NCI-H2171 treated with DMSO at 0.1 percent for 48 hours (cell line): ENCODE data around the gene COPS2.

Source experiments
- DNase-seq: peaks from one replicate; lab custom pipeline; 2025; lab: John Stamatoyannopoulos, UW

The COPS2 gene

GRCh38 chr15:49155834-49156627, 632 bp upstream of the COPS2 start:
- DNase-seq, result peak; percentile 19

GRCh38 chr15:49154799-49155109, 645 bp downstream of the COPS2 start:
- DNase-seq, result peak; percentile 28

- no peak for DNase-seq
Measured at GRCh38 chr15:49154359-49154758, 1.0 kb downstream of the COPS2 start.

DNA sequence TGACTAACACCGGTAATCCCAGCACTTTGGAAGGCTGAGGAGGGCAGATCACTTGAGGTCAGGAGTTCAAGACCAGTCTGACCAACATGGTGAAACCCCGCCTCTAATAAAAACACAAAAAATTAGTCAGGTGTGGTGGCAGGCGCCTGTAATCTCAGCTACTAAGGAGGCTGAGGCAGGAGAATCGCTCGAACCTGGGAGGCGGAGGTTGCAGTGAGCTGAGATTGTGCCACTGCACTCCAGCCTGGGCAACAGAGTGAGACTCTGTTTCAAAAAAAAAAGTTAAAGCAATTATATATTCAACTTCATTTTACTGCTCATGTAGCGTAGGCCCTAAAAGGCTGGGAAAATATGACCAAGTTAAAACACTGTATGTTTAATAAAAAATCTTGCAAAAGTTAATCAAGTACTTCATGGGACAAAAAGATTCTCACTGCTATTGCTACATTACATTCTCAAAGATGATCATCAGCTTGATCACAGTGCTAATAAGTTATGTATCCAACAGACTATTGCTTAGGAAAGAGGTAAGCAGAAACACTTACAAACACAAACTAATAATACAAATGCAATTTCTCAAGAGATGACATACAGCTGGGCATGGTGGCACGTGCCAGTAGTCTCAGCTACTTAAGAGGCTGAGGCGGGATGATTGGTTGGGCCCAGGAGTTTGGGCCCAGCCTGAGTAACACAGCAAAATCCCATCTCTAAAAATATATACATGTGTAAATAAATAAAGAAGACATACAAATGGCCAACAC, 2.7 kb downstream of the COPS2 start:
- no peak for DNase-seq

- DNase-seq, result no peak
Measured at GRCh38 chr15:49151831-49152230, 3.6 kb downstream of the COPS2 start.

DNA sequence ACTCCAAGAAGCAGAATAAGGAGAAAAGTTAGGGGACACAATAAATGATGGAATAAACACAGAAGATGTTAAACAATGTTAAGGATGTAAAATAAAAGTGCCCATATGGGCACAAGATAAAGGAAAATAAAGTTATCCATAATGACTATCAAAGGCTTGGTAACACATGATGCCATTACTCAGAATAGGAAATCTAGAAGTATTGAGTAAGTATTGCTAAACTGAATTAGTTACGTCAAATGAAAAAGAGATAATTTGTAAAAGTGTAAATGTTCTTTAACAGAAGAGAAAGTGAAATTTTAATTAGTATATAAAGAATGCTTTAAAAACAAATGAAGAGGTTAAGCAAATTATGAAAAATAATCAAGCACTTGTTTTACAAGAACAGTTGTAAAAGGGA, 6.7 kb downstream of the COPS2 start:
- no peak for DNase-seq

DNA sequence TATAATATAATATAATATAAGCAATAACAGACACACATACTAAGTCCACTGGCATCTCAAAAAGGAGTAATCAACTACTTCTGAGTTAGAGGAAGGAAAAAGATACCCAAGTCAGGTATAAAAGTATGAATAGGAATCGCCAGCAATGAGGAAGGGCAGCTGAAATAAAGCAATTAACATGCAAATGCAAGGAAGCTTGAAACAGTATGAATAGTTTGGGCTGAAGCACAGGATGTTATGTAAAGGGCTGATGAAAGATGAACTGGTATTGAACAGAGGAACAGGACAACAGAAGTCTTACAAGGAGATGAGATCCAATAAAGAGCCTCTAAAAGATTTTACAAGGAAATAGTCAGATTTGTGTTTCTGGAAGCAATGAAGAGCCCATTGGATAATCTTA, 7.1 kb downstream of the COPS2 start:
- no peak for DNase-seq

GRCh38 chr15:49145651-49146609, 9.5 kb downstream of the COPS2 start:
- peak; percentile 37 for DNase-seq

DNA sequence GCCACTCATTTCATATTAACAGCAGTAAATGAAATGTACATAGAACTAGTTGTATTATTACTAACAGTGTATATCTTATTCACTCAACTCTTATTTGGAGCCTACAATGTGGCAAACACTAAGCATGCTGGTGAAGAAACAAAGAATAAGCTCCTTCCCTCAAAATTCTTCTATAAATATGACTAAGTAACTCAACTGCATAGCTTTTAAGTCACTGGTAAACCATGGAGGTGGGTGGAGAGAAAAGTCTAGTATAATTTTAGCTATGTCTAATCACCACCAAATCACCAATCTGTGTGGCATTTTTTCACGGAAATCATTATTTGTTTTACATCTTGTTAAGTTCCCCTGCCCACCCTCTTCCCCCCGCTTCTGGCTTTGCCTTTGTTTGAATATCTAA, 17.5 kb downstream of the COPS2 start:
- DNase-seq, result no peak

GRCh38 chr15:49135911-49136310, 19.5 kb downstream of the COPS2 start:
- no peak for DNase-seq

DNA sequence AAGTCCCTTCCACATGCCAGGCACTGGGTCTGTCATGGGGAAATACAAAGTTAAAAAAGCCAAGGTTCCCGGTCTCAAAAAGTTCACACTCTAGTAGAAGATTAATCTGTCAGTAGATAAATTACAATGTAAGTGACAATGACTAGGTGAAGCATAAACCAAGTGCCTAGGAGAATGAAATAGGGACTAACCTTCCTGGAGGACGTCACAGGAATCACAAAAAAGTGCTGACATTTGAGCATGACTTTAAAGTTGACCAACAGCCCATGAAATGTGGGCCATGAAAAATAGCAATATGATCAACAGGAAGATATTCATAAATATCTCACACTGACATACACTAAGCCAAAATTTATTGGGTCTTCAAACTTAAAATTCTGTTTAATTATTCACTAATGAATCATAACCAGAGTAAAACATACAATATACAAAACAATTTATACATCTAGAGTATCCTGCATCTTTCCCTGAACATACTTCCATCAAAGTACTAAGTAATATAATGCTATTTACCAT, 20.0 kb downstream of the COPS2 start:
- DNase-seq, result no peak

DNA sequence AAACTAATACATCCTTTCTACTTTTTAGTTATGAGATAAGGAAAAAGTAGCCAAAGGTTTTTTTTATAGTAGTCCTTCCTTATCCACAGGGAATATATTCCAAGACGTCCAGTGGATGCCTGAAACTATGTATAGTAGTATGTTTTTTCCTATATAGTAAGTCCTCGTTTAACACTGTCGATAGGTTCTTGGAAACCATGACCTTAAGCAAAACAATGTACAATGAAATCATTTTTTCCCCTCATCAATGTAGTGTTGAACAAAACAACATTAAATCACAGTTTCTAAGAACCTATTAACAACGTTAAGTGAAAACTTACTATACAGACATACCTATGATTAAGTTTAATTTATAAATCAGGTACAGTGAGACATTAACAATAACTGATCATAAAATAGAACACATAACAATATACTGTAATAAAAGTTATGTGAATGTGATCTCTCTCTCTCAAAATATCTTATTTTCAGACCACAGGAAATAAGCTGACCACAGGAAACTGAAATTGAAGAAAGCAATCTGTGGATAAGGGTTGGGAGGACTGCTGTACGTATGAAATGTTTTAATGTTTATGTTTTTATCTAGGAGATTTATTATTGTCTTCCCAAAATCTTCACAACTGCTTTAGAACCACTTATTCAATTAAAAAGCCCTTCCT, 20.6 kb downstream of the COPS2 start:
- no peak for DNase-seq

DNA sequence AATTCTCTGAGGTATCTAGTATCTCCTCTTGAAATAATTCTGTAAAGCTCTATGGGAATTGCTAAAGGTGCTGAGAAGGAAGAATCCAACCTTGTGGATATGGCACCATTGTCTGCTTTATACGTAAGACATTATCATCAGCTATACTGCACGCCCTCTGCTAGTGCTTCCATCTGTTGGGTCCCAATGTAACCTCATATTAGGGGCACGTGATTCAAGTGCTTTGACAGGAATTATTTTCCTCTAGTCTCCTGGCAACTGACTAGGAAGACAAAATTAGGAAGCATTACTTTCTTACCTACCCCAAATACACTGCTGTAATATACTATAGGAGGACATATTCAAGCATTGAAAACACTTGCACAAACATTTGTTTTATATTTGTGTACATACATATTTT, 24.0 kb downstream of the COPS2 start:
- peak; percentile 77 for DNase-seq

DNA sequence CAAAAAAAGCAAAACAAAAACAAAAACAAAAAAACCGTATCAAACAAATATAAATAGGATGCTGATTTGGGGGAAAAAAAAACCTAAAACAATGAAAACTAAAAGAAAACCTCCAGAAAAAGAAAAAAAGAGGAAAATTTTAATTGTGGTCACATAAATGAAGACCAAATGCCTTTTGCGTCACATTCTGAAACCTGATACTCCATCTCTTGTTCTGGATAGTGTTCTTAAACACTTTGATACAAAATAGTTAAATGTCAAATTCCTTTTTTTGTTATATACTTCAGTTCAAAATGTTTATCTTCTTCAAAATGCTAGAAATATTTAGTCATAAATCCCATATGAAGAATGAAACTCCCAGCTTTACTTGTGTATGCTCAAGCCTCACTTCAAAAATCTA, 31.0 kb downstream of the COPS2 start:
- no peak for DNase-seq

- DNase-seq, result no peak
Measured at GRCh38 chr15:49122541-49123062, 32.8 kb downstream of the COPS2 start.

- DNase-seq, result no peak
Measured at GRCh38 chr15:49121901-49122300, 33.5 kb downstream of the COPS2 start.

DNA sequence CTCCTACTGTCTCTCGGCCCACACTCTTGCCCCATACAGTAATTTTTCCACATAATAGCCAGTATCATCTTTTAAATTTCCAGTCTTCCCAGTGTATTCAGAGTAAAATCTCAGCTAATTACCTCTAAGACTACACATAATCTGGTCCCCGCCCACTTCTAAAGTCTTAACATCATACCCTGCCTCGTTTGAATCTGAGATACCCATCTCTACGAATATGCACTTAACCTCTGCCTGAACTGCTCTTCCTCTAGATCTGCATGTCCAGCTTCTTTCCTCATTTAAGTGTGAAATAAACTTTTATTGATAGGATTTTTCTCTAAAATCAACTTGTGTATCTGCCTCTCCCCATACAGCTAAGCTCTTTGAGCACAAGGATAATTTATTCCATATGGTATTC, 34.6 kb downstream of the COPS2 start:
- no peak for DNase-seq

DNA sequence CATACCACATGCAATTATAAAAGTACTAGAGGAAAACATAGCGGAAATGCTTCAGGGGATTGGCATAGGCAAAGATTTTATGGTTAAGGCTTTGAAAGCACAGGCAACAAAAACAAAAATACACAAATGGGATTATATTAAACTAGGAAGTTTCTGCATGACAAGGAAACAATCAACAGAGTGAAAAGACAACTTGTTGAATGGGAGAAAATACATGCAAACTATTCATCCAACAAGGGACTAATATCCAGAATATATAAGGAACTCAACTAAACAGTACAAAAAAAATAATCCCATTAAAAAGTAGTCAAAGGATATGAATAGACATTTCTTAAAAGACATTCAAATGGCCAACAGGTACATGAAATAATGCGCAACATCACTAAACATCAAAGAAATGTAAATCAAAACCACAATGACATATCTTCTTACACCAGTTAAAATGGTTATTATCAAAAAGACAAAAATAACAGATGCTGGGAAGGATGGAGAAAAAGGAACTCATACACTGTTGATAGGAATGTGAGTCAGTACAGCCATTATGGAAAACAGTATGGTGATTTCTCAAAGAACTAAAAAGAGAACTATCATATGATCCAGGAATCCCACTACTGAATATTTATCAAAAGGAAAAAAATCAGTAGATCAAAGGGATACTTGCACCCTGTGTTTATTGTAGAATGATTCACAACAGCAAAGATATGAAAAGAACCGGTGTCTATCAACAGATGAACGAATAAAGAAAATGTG, 39.1 kb downstream of the COPS2 start:
- no peak for DNase-seq

- DNase-seq, result no peak
Measured at GRCh38 chr15:49115062-49115461, 40.3 kb downstream of the COPS2 start.

GRCh38 chr15:49110158-49110944, 45.0 kb downstream of the COPS2 start:
- no peak for DNase-seq
